ENCODE results near the gene SPRY1.

Gene SPRY1

DNA sequence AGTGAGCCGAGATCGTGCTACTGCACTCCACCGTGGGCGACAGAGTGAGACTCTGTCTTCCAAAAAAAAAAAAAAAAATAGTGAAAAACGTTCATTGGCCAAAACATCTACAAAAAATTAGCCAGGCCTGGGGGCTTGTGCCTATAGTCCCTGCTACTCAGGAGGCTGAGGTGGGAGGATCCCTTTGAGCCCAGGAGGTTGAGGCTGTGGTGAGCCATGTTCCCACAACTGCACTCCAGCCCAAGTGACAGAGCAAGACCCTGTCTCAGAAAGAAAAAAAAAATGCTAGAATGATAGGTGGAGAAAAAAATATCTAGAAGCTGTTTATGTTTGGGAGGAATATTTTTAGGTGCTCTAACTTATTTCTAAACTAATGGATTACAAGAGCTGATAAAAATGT lies 14.9 kb downstream of the SPRY1 start:
- DNase-seq (ENCODE audit: low read depth in 2 of 2), result no peak

DNA sequence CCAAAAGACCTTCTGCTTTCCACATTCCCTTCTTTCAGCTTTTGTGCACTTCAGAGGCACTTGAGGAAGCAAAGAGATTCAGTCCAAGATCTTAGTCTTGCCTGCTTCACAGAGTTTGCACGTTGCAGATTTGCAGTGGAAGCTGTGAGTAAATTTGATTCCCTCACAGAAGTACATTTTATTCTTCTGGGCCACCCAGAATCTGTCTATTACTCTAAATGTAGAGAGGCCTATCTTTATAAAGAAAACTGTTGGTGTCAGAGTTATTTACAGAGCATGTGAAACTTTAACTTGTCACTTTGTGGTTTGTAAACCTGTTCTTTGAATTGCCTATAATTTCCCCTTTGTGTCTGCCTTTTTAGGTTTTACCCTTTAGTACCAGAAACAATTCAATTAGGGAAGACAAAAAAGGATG lies 15.5 kb downstream of the SPRY1 start:
- DNase-seq (ENCODE audit: low read depth in 2 of 2), result no peak

DNA sequence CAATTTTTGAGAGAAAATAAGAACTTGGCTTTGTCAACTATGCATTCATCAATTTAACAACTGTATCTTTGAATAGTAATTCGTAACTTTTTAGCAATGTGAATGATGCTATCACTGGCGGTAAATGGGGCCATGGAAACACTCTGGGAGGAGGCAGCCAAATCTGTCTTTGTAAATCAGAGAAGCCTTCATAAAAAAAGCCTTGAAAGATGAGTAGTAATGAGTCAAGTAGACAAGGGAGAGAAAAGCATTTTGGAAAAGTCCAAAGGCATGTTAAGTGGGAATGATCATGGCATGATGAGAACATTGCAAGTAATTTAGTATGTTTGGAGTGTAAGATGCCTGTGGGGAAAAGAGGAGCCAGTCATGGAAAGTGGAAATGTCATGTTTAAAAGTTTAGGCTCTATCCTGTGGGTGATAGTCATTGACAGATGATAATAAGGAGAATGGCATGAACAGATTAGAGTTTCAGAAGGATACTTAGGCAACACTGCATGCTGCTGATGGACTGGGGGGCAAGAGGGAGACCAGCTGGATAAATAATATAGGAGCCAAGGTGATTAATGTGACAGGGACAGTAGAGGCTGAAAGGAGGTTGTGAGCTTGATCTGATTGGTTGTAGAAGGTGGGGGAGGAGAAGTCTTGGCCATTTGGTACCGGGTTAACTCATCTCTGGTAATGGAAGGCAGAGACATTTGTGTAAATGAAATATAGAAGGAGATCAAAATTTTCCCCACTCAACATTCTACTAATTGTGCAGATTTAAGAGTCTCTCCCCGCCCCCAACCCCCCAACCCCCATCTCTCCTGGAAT lies 16.3 kb downstream of the SPRY1 start:
- DNase-seq (ENCODE audit: low read depth in 2 of 2), result no peak

DNA sequence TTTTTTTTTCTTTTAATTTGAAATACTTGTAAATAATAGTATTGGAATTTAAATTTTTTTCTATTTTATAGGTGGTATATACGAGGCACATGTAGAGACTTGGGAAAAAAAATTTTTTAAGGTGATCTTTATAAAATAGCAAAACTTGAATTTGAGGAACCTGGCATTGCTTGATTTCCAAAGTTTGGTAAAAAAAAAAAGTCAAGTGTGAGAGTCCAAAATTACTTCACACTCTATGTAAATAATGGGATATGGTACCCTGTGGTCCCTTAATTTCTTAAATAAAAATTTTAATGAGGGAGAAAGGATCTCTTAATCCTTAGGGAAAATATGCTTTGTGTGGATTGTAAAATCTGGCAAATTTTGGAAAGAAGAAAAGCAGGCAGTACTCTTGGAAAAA lies 19.0 kb downstream of the SPRY1 start:
- no peak for DNase-seq (ENCODE audit: low read depth in 2 of 2)

GRCh38 chr4:123415977-123416376 lies 19.4 kb downstream of the SPRY1 start:
- DNase-seq (ENCODE audit: low read depth in 2 of 2), result no peak

DNA sequence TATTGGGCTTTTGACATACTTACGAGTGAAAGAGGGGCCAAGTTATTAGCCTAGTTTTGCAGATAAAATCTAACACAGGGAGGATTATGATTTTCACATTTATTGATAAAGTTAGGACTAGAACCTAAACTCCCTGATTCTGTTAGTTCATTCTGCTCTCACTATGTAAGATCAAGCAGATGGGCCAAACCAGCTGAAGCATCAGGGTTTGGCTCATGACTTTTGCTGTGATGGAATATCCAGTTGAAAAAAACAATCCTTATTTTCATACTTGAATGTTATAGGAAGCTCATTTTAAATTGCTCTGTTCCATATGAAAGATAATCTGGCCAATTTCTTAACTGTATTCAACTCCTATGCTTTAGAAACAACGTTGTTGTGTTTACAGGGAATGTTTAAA lies 21.2 kb downstream of the SPRY1 start:
- DNase-seq (ENCODE audit: low read depth in 2 of 2), result no peak

DNA sequence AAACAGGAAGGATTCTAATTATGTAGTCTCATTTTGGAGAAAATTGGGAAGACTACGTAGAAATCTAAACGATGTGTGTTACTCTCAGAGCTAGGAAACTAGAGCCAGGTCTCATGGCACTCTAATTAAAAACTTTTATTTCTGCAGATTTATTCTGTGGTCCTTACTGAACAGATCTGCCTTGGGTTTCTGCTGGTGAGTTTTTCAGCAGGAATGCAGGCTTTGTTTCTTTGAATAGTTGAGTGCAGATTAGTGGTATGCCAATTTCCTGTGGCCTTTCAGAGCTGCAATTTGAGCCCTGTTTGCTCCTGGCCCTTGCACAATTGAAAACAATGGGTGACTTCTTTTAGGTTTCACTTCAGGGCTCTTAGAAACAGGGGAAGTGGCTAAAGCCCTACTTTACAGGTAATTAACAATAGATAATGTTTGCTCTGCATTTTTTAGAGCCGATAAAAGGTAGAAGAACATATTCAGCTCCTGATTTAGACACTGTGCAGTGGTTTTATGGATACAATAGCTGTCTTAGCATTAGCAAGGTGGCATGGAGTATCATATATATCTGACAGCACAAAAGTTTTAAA lies 21.8 kb downstream of the SPRY1 start:
- peak; percentile 70 to 75 for DNase-seq (ENCODE audit: low read depth in 2 of 2)

DNA sequence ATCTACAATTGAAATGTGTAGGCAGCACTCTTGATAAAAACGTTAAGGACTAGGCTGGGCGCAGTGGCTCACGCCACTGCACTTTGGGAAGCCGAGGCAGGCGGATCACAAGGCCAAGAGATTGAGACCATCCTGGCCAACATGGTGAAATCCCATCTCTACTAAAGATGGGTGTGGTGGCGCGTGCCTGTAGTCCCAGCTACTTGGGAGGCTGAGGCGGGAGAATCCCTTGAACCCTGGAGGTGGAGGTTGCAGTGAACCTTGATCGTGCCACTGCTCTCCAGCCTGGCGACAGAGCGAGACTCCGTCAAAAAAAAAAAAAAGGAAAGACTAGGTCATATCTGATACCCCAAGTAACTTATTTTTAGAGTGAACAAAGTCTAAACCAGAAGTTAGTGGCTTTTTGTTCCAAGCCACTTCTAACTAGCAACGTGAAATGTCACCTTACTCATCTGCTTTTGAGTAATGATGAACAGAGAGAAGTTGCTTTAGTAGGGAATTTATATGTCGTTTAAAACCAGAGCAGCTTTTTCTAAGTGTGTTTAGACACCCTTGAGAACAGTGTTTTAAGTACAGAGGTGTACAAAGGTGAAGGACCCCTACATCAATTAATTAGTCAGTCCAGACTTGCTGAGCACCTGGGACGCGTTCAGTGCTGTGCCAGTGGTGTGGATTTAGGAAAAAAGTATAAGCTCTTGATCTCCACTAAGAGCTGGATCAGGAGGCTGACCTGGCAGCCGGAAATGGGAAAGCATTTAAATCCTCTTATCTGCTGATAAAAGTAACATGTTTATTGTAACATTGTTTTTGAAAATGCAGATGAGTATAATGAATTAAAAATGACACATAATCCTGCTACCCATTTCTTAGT lies 23.5 kb downstream of the SPRY1 start:
- no peak for DNase-seq (ENCODE audit: low read depth in 2 of 2)

DNA sequence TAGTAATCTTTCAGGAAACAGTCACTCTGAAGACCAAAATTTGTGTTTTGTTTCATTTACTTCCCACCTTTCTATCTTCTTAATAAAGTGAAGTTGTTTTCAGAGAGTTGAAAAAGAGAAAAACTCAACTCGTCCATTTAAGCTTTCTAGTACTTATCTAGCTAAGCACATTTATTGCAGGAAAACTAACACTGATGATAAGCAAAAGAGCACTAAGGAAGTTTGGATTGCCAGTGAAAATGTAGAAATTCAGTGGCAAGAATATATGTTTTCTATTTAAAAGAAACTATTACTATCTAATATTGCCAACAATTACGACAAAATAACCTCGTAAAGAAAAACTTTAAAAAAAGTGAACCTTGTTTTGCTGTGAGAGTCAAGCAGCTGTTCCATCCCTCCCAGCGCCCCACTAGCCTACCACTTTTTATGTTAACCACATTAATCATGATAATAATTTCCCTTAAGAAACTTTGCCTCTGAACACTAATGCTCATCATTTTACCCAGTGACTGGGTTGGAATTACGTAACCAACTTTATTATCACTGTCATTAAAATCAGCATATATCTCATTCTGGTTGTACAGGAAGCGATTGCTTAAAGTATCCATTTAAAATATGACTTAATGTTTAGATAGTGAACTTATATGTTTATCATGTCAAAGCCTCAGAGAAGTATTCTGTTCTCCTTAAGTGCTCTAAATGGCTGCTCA lies 24.8 kb downstream of the SPRY1 start:
- no peak for DNase-seq (ENCODE audit: low read depth in 2 of 2)

DNA sequence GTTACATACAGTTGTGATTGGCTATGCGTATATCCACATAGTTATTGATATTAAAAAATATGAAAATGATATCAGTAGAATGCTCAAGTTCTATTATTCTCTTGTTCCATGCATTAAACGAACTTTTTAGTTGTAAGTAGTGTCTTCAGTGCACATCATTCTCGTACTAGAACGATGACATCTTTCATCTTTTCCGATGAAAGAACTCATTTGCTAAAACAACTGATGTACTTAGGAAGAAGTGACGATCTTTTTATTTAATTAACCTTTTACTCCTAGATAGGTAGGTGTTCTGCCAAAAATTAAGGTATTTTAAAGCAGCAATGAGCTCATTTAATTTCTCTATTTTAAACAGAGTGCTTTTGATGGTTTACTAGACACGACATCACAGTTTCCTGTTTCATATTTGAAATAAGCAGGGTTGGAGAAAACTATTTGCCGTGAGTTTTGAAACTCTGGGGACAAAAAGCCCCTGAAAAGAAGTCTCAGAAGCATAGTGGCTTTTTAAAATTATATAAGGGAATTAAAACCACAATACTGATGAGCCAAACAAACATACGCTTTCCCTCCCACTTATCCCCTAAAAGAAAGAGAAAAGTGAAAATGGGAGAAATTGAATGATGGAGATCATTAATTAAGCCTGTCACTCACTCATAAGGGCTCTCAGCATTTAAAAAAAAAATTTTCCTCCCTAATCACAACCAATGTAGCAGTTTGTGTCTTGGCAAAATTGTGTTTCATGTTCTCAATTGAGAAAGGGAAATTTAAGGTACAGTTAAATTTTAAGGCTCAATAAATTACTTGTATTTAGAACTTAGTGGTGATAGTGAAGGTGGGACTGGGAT lies 25.6 kb downstream of the SPRY1 start:
- no peak for DNase-seq (ENCODE audit: low read depth in 2 of 2)

DNA sequence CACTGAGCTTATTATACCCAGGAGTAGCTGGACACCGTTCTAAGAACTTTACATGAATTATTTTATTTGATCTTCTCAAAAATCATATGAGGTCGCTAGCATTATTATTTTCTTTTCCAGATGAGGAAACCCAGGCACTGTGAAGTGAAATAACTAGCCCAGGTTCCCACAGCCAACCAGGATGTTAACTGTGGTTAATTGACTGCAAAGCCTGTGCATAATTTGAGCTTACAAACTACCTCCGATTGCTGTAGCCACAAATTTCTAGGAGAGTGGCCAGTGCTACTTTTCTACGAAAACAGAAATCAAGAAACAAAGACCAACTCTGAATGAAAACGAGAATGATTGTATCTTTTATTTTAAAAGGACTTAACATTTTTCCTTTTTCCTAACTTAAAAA lies 27.2 kb downstream of the SPRY1 start:
- no peak for DNase-seq (ENCODE audit: low read depth in 2 of 2)

DNA sequence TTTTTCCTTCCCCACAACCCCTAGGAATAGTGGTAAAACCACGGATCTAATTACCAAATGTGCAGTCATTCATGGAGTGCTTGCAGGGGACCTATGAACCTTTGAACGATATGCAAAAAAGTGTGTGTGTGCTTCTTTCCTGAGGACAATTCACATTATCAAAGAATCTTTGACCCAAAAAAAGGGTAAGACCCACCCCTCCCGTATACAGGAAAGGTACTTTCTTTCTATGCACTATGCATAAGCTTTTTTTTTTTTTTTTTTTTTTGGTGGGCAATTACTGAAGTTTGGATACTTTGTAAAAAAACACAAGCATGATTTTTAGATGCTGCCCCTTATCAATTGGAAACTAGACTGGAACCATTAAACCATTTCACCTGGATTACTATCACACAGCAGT lies 31.4 kb downstream of the SPRY1 start:
- DNase-seq (ENCODE audit: low read depth in 2 of 2), result no peak

DNA sequence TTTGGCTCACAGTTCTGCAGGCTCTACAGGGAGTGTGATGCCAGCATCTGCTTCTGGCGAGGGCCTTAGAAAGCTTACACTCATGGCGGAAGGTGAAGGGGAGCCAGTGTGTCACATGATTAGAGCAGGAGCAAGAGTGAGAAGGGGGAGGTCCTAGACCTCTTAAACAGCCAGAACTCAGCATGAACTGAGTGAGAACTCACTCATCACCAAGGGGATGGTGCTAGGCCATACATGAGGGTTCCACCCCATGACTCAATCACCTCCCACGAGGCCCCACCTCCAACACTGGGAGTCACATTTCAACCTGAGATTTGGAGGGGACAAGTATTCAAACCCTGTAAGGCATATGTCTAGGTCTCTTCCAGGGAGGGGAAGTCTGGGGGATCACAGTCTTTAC lies 33.4 kb downstream of the SPRY1 start:
- DNase-seq (ENCODE audit: low read depth in 2 of 2), result no peak

DNA sequence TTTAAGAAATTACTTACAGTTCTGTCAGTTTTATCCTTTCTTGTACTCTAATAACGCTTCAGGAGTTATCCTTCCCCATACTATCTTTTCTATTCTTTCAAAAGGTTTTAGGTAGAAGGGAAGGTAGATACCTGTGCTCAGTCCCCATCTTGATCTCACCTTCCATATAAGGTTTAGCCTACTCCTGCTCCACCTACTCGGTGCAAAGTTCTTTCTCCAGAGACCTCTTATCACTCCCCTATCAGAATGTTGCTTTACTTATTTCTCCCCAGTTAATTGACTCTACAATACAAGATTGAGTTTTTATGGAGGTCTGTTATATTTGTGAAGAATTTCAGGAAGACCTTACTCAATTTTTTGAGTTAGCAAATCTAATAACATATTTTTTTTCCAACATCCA lies 33.9 kb downstream of the SPRY1 start:
- DNase-seq (ENCODE audit: low read depth in 2 of 2), result no peak

- DNase-seq (ENCODE audit: low read depth in 2 of 2), result no peak
These were observed 37.0 kb downstream of the SPRY1 start for GRCh38 chr4:123433573-123433972.

- no peak for DNase-seq (ENCODE audit: low read depth in 2 of 2)
These were observed 37.4 kb downstream of the SPRY1 start for GRCh38 chr4:123433976-123434375.

- DNase-seq (ENCODE audit: low read depth in 2 of 2), result no peak
These were observed 38.9 kb downstream of the SPRY1 start for GRCh38 chr4:123435246-123436113.

GRCh38 chr4:123438031-123438430 lies 41.4 kb downstream of the SPRY1 start:
- DNase-seq (ENCODE audit: low read depth in 2 of 2), result no peak

DNA sequence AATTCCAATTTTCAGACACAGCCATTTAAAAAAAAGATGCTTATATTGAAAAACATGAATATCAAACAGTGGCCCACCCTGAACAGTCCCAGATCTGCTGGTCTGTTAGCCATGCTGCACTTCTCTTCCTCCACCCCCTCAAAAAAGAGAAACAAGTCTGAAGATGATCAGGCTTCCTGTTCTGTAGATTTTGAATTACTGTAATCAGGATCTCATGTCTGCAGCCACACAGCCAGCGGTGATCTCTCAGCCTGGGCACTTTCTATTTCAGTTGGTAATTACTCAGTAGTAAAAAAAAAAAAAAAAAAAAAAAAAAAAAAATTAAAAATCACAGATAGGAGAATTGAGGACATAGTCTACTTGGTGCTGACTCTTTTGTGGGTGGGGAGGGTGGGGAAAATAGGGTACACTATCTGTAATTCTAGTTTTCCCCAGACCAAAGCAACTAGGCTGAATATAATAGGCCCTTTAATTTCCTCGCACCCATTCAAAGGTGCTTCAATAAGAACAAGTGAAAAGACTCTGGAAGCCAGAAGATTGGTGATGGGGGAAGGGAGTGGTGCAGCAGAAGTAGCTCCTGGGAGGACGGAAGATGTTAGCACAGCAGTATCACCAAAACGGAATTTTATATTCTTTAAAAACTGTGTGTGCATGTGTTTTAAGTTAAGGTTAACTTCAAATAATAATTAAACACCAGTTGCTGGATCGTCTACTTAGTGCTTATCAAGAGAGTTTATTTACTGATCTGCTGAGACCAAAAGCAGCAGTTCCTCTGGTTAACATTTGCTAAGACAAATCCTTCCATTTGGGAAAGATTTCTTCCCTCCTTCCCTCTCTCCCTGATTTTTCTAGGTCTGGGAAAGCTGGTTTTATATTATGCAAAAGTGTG lies 47.0 kb downstream of the SPRY1 start:
- DNase-seq (ENCODE audit: low read depth in 2 of 2), result no peak
